Stimulated activated naive CD8-positive, alpha-beta T cell treated with anti-CD3 and anti-CD28 coated beads, Interleukin-15, amount 100 ng/mL, for 72 hours (primary cell): ENCODE measurements around the gene PRIM2.
"Not testable (repeated sequence)": the region's sequence is repeated elsewhere in the genome, so short reads cannot be mapped to it uniquely, and the experiment has no call there.

Experiments used
- ATAC-seq: fragments of 150-1000 bp; cut with Tn5 transposase; 2 replicates; pipeline ENCODE4 v1.10.0; 2021; ENCODE audit warnings: mild to moderate bottlenecking, moderate library complexity
- DNase-seq, 2 donors: peaks; one replicate each; pipeline ENCODE4 v3.0.0; 2021 to 2022
- H3K27ac Mint-ChIP-seq, 2 donors: one replicate each; pipeline ENCODE4 v1.8.0; 2022; ENCODE audit warnings: mild to moderate bottlenecking in 2 of 2, mixed read lengths in 2 of 2, moderate library complexity in 2 of 2
- H3K27me3 Mint-ChIP-seq: one replicate; pipeline ENCODE4 v1.8.0; 2022; ENCODE audit warnings: mixed read lengths
- H3K4me1 Mint-ChIP-seq: one replicate; pipeline ENCODE4 v1.8.0; 2022; ENCODE audit warnings: mild to moderate bottlenecking, mixed read lengths
- H3K4me3 Mint-ChIP-seq, 2 donors: one replicate each; pipeline ENCODE4 v1.8.0; 2022; ENCODE audit warnings: mild to moderate bottlenecking in 2 of 2, mixed read lengths in 2 of 2, moderate library complexity in 1 of 2
- H3K9me3 Mint-ChIP-seq, 2 donors: one replicate each; pipeline ENCODE4 v1.8.0; 2022; ENCODE audit warnings: mixed read lengths in 2 of 2

Gene PRIM2

GRCh38 chr6:57371779-57372178 is 54.3 kb downstream of the PRIM2 start:
- ATAC-seq, H3K27ac Mint-ChIP-seq: not testable (repeated sequence)

GRCh38 chr6:57374764-57375163 is 57.3 kb downstream of the PRIM2 start:
- DNase-seq, ATAC-seq, H3K27me3 Mint-ChIP-seq, H3K27ac Mint-ChIP-seq, H3K4me3 Mint-ChIP-seq, H3K4me1 Mint-ChIP-seq, H3K9me3 Mint-ChIP-seq: not testable (repeated sequence)

More at GRCh38 chr6:57371779-57372178, 54.3 kb downstream of the PRIM2 start:
- not testable (repeated sequence) for H3K9me3 Mint-ChIP-seq, H3K27me3 Mint-ChIP-seq, H3K4me3 Mint-ChIP-seq, DNase-seq, H3K4me1 Mint-ChIP-seq

- not testable (repeated sequence) for DNase-seq, ATAC-seq, H3K4me1 Mint-ChIP-seq, H3K27ac Mint-ChIP-seq, H3K9me3 Mint-ChIP-seq, H3K27me3 Mint-ChIP-seq, H3K4me3 Mint-ChIP-seq
Measured at GRCh38 chr6:57376083-57376482, 58.7 kb downstream of the PRIM2 start.

GRCh38 chr6:57389038-57389592 is 71.7 kb downstream of the PRIM2 start:
- not testable (repeated sequence) for DNase-seq, H3K27me3 Mint-ChIP-seq, H3K4me1 Mint-ChIP-seq, H3K4me3 Mint-ChIP-seq, H3K27ac Mint-ChIP-seq, ATAC-seq, H3K9me3 Mint-ChIP-seq

- not testable (repeated sequence) for H3K27ac Mint-ChIP-seq, H3K4me3 Mint-ChIP-seq, DNase-seq, ATAC-seq, H3K4me1 Mint-ChIP-seq, H3K27me3 Mint-ChIP-seq
- peaks cover 18% of the 10 kb centered on the region in 2 donors for H3K9me3 Mint-ChIP-seq
Measured at GRCh38 chr6:57390818-57391217, 73.4 kb downstream of the PRIM2 start.

GRCh38 chr6:57392047-57392446 is 74.6 kb downstream of the PRIM2 start:
- H3K27ac Mint-ChIP-seq, DNase-seq, H3K4me1 Mint-ChIP-seq, H3K4me3 Mint-ChIP-seq, H3K27me3 Mint-ChIP-seq, ATAC-seq: not testable (repeated sequence)
- peaks cover 26 to 30% of the 10 kb centered on the region in 2 donors for H3K9me3 Mint-ChIP-seq

GRCh38 chr6:57419341-57419740 is 101.9 kb downstream of the PRIM2 start:
- not testable (repeated sequence) for H3K4me3 Mint-ChIP-seq, DNase-seq, ATAC-seq, H3K27ac Mint-ChIP-seq, H3K4me1 Mint-ChIP-seq, H3K27me3 Mint-ChIP-seq, H3K9me3 Mint-ChIP-seq

GRCh38 chr6:57421503-57421902 is 104.1 kb downstream of the PRIM2 start:
- no peak overlapping the region for H3K27ac Mint-ChIP-seq
- H3K27me3 Mint-ChIP-seq, result no peaks in the 10 kb centered on the region
- H3K4me1 Mint-ChIP-seq, result no peaks in the 10 kb centered on the region
- no peak for ATAC-seq
- DNase-seq, result no peak
- H3K4me3 Mint-ChIP-seq, result no peak overlapping the region
- no peaks in the 10 kb centered on the region for H3K9me3 Mint-ChIP-seq

GRCh38 chr6:57423468-57423867 is 106.0 kb downstream of the PRIM2 start:
- Mint-ChIP-seq H3K27ac (no peak overlapping the region), H3K27me3 (no peaks in the 10 kb centered on the region), H3K4me3 (no peak overlapping the region), H3K4me1 (no peaks in the 10 kb centered on the region), H3K9me3 (no peaks in the 10 kb centered on the region)
- no peak for DNase-seq
- ATAC-seq, result no peak

- not testable (repeated sequence) for ATAC-seq, DNase-seq, H3K9me3 Mint-ChIP-seq, H3K4me3 Mint-ChIP-seq, H3K27me3 Mint-ChIP-seq
- Mint-ChIP-seq H3K4me1 (peaks cover 15% of the 10 kb centered on the region), H3K27ac (peak overlapping the region in 1 of 2 donors; percentile 85)
Measured at GRCh38 chr6:57431742-57432141, 114.3 kb downstream of the PRIM2 start.

- no peaks in the 10 kb centered on the region for H3K27me3 Mint-ChIP-seq
- DNase-seq (no peak), ATAC-seq (no peak)
- no peak overlapping the region for H3K27ac Mint-ChIP-seq
- peaks cover 15% of the 10 kb centered on the region for H3K4me1 Mint-ChIP-seq
- H3K4me3 Mint-ChIP-seq, result no peak overlapping the region
- H3K9me3 Mint-ChIP-seq, result no peaks in the 10 kb centered on the region
Measured at GRCh38 chr6:57432157-57432556, 114.7 kb downstream of the PRIM2 start.

GRCh38 chr6:57432919-57433684 is 115.7 kb downstream of the PRIM2 start:
- H3K27me3 Mint-ChIP-seq, result no peaks in the 10 kb centered on the region
- ATAC-seq (no peak), DNase-seq (no peak)
- H3K4me3 Mint-ChIP-seq, result no peak overlapping the region
- H3K9me3 Mint-ChIP-seq, result no peaks in the 10 kb centered on the region
- peaks cover 15% of the 10 kb centered on the region for H3K4me1 Mint-ChIP-seq
- H3K27ac Mint-ChIP-seq, result no peak overlapping the region

GRCh38 chr6:57433790-57434189 is 116.4 kb downstream of the PRIM2 start:
- H3K4me3 Mint-ChIP-seq, ATAC-seq, H3K27me3 Mint-ChIP-seq, H3K9me3 Mint-ChIP-seq, H3K27ac Mint-ChIP-seq, DNase-seq: not testable (repeated sequence)
- peaks cover 15% of the 10 kb centered on the region for H3K4me1 Mint-ChIP-seq

- Mint-ChIP-seq H3K4me3 (no peak overlapping the region), H3K4me1 (peaks cover 15% of the 10 kb centered on the region), H3K27me3 (no peaks in the 10 kb centered on the region), H3K9me3 (no peaks in the 10 kb centered on the region), H3K27ac (peak overlapping the region in 1 of 2 donors; percentile 19)
- DNase-seq (no peak), ATAC-seq (no peak)
Measured at GRCh38 chr6:57434944-57435343, 117.5 kb downstream of the PRIM2 start.

GRCh38 chr6:57435475-57436160 is 118.2 kb downstream of the PRIM2 start:
- H3K4me1 Mint-ChIP-seq, result peaks cover 15% of the 10 kb centered on the region
- ATAC-seq (no peak), DNase-seq (no peak)
- H3K9me3 Mint-ChIP-seq, result no peaks in the 10 kb centered on the region
- H3K27me3 Mint-ChIP-seq, result no peaks in the 10 kb centered on the region
- H3K4me3 Mint-ChIP-seq, result no peak overlapping the region
- no peak overlapping the region for H3K27ac Mint-ChIP-seq

GRCh38 chr6:57440735-57441134 is 123.3 kb downstream of the PRIM2 start:
- not testable (repeated sequence) for DNase-seq, H3K27ac Mint-ChIP-seq, H3K4me1 Mint-ChIP-seq, H3K4me3 Mint-ChIP-seq, ATAC-seq, H3K27me3 Mint-ChIP-seq, H3K9me3 Mint-ChIP-seq
